Mucosa of gallbladder (tissue), 1 donor: ENCODE measurements around the gene PLCB4. TPM values are rescaled to one million over a fixed set of nuclear protein-coding genes. Genes with fewer than 3 reads are reported as not detected.

Experiments used
- DNase-seq: peaks from one replicate; pipeline ENCODE4 v3.0.0-alpha.2; 2020; ENCODE audit warnings: low spot score
- total RNA-seq: library from RNA; stranded (reverse); gene quantifications from one replicate; pipeline ENCODE4 v1.2.1, GENCODE V29; 2021
- donor health status: DM: no; HTN: no; CAD: no.

Gene PLCB4
- total RNA-seq, 1 donor from 2014 or later = 27.2 TPM

- DNase-seq = no peak
These were observed 424.9 kb downstream of the PLCB4 start for GRCh38 chr20:9493803-9494202.

DNA sequence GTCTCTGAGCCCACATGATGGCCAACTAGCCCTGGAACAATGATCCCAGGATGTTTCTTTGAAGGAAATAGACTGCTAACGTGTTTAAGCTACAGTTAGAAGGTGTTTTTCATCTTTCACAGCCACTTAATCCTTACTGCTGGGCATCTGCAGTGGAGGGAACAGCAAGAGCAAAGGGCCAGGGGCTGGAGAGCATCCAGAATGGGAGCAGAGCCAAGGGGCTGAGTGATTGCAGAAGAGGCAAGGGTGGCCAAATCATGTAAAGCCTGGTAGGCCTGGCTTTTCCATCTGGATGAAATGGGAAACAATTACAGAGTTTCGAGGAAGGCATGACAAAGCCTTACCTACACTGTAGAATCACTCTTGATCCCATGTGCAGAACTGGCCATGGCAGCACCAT lies 426.8 kb downstream of the PLCB4 start:
- no peak for DNase-seq

GRCh38 chr20:9496155-9496554 lies 427.3 kb downstream of the PLCB4 start:
- DNase-seq = no peak

- DNase-seq = no peak
These were observed 429.4 kb downstream of the PLCB4 start for GRCh38 chr20:9498322-9498721.

GRCh38 chr20:9499126-9499899 lies 430.4 kb downstream of the PLCB4 start:
- DNase-seq = no peak

DNA sequence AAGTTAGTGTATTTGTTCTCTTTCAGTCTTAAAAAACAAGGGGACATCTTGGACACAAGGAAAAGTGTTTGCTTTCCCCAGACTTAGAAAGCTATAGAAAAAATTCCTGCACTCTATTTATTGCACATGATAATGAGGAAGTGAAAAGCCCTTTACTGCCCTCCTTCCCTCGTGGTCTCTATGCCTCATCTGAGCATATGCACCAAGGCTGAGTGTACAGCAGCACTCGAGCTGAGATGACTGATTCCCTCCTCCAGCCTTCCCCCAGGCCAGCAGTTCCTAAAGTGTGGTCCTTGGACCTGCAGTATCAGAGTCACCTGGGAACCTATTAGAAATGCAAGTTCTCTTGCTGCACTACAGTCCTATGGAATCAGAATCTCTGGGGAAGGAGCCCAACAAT lies 431.2 kb downstream of the PLCB4 start:
- DNase-seq = no peak

DNA sequence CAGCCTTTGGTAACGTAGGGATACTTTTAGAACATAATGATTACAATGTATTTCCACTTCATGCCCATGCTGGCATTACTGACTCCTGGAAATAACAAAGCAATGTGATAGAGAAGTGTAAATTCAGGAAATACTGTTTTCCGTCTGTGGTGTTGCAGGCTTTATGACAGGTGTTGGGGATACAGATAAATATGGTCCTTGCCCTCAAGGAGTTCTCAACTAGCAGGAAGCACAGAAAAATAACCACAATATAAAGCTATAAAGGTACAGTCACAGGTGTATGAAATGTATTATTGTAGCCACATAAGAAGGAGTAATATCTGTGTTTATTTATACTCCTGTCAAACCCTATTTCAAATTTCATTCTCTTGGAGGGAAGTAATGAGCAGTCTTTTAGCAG lies 432.6 kb downstream of the PLCB4 start:
- no peak for DNase-seq

GRCh38 chr20:9503526-9504245 lies 434.8 kb downstream of the PLCB4 start:
- DNase-seq = no peak

GRCh38 chr20:9506280-9506821 lies 437.5 kb downstream of the PLCB4 start:
- DNase-seq = no peak

DNA sequence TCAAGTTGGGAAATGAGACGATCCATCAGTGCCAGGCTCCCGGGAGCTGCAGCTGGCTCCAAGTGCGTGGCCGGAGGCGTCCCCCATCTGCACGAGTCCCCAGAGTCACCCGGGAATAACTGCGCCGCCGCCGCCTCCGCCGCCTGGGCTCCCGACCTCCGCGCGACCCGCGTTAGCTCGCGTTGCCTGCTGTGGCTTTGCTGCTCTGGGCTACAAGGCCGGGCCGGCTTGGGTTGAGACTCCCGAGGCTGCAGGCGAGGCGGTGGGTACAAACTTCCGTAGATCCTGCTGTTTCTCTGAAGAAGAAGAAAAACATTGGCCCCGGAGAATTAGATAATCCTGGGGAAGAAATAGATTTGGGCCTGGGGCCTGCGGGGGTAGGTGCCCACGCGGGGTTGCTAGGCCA lies 438.1 kb downstream of the PLCB4 start:
- no peak for DNase-seq

DNA sequence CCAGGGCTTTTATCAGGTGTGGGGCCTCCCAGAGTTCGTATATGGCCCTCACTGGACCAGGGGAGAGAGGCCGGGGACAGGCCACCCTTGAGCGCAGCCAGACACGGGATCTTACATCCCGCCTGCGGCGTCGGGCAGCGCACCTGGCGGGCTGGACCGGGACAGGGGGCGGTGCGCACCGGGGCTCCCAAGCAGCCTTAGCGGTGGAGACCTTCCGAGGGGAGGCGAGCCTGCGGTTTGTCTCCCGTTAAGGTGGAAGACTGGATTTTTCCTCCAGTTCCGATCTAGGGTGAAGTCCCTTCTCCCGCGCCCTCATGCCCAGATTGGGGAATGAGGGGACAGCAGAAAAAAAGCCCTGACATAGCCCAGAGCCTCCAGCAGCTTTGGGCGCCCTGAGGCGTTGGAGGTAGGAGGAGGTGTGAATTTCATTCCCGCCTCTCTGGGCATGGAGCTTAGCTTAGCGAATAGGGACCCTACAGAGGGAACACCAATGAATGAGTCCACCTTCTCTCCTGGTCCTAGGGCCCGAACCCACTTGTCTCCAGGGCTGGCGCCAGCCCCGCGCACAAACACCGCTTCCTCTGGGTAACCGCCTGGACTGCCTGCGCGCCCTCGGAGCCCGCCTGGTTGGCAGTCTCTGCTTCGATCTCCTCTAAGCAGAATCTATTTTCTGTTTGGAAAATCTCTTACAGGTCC lies 438.8 kb downstream of the PLCB4 start:
- no peak for DNase-seq

DNA sequence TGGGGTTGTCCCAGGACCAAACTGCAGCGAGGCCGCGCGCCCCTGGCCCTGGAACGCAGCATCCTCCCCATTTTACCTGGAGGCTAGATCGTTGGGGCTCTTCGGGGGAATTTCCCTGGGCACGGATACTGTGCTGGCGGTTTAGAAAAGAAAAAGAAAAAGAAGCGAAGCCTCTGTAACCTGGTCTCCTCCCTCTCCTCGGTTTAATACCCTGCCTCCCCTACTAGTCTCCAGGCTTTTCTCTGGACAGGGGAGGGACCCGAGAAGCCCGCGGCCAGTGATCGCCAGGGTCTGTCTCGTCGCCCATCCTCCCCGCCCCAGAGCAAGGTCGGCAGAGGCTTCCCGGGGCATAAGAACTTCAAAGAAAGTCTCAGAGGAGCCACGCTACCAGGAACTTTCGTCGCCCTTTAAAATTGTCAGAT lies 439.4 kb downstream of the PLCB4 start:
- no peak for DNase-seq

GRCh38 chr20:9508696-9509178 lies 439.9 kb downstream of the PLCB4 start:
- DNase-seq = no peak

DNA sequence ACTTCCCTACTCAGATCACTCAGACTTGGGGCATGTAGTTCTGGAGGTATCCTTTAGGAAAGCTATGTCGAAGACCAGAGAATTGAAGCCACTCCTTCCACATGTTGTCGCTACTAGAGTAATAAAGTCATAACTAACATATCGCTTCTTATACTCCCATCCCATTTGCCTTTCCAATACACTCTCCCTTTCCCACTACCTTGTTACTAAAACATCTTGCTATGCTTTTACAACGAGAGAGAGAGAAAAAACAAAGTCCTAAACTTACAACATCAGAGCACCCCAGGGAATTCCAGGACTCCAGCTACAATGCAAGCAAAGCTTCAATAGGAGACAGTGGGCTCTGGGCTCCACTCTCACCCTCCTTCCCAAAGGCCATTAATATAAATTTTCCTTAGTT lies 440.4 kb downstream of the PLCB4 start:
- no peak for DNase-seq

DNA sequence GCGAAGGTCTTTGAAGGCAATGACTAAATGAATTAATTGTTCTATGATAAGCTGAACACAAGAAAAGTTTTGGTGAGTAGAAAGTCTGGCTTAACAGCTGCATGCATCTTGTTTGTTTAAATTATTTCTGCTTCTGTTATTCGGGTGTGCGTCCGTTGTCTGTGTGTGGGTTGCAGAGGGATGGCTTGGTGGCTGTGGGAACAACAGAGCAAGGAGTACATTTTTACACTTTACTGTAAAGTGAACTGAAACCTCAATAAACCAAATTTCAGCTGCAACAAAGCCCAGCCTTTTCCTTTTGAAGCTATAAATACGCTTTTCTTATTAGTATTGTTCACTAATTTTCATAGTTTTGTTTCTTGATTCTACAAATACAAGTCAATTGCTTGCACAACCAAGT lies 442.0 kb downstream of the PLCB4 start:
- DNase-seq = no peak

- DNase-seq = no peak
These were observed 445.2 kb downstream of the PLCB4 start for GRCh38 chr20:9514072-9514460.

DNA sequence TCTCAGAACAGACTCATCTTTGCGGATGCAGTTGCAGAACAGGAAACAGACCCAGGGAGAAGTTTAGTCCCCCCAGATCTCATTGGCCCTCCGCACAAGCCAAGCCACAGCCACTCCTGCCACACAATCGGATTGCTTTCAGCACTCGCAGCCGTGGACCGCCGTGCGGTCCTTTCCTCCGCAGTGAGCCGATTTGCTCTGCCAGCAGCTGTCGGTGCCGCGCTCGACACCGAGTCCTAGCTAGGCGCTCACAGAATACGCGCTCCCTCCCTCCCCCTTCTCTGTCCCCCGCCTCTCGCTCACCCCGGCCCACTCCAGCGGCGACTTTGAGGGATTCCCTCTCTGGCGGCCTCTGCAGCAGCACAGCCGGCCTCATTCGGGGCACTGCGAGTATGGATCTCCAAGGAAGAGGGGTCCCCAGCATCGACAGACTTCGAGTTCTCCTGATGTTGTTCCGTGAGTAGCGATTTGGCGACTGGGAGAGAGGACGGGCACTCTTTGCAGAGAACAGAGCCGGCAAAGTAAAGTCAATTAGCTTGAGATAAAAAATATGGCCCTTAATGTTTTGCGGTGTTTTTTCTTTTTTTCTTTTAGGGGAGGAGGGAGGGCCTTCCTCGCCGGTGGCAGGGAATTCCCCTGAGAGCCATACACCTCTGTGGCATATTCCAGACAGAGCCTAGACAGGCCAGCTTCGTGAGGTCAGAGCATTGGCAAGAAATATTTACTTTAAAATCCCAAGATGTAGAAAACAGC lies 445.8 kb downstream of the PLCB4 start, which contains the start of gene LAMP5:
Gene LAMP5, plus strand, starts transcription at position 130 of the 753 bp plus-strand sequence. Its CDS starts 263 bp downstream, at position 393.
- no peak for DNase-seq

- DNase-seq = no peak
These were observed 446.3 kb downstream of the PLCB4 start for GRCh38 chr20:9515214-9515585.

- DNase-seq = no peak
These were observed 446.9 kb downstream of the PLCB4 start for GRCh38 chr20:9515741-9516233.

DNA sequence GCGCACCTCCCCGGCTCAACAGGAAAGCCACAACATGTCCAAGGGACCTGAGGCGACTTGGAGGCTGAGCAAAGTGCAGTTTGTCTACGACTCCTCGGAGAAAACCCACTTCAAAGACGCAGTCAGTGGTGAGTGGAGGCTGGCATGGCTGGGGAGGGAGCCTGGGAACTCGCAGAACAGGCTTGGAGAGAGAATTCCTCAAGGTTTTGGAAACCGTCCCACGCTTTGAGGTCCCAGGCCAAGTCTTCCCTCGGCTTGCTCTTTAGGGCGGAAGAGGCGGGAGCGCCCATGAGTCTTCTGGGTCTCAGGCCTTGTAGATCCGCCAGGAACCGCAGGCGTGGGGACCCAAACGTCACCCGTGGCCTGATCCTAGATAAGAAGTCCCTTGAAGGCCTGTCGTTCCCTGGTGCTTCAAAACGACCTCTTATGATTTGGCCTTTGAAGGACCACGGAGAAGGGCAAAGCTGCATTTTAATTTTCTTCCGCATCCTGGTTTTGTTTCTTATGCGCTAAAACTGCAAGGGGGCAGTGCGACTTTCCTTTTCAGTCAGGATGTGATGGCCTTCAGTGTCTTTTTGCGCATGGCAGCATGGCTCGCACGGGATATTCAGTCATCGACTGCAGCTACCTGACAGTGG lies 447.5 kb downstream of the PLCB4 start:
- no peak for DNase-seq
